ENCODE data around the gene LECT2.

DNA sequence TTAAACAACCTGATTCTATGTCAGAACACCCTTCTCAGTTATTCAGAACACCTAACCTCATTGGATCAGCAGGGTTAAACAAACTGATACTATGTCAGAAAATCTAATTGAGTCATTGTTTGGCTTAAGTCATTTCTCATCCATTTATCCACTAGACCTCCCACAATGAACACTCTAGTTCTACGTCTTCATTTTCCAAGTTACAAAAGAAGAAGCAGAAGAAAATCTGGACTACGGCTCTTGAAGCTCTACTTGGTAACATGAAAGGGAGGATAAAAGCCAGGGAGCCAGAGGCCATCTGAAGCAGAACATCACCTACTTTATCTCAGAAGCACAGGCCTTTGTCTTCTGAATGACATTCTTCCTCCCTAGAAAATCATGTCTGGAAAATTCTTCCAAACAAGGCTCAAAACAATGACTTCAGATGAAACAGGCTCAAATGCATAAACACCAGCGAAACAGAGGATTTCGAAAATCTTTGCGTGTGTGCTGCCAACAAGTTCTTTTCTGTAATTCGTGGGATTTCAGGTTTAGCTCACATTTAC, 38.6 kb upstream of the LECT2 start:
- TF ChIP-seq CTCF (IDR thresholded peaks at IDR 0.05): no peak
- TF ChIP-seq REST (IDR thresholded peaks at IDR 0.05; ENCODE audit: insufficient read depth in 1 of 2, low read depth in 2 of 2, low read length in 1 of 2): no peak
